Prostate gland (tissue), 2 donors: Measurements from ENCODE around the gene PHKB. TPM values are rescaled to one million over a fixed set of nuclear protein-coding genes. Genes with fewer than 3 reads are reported as not detected.

Source experiments
- DNase-seq: peaks from one replicate; pipeline ENCODE4 v3.0.0-alpha.2; 2019; ENCODE audit warnings: low spot score
- H3K27ac ChIP-seq, 2 donors: fragments of 200-600 bp; sonication (generic); 2 replicates each; pipeline ENCODE4 v1.5.1; 2017 to 2019
- H3K27me3 ChIP-seq: fragments of 200-600 bp; sonication (generic); replicated peaks from 2 replicates; pipeline ENCODE4 v1.5.1; 2019; ENCODE audit not compliant: insufficient read depth
- H3K36me3 ChIP-seq, 2 donors: fragments of 200-600 bp; sonication (generic); 1 replicate in 1 of 2; 2 replicates in 1 of 2; pipeline versions ENCODE4 v1.5.1 to v1.8.1; 2017 to 2019
- H3K4me1 ChIP-seq: fragments of 200-600 bp; sonication (generic); replicated peaks from 2 replicates; pipeline ENCODE4 v1.5.1; 2019
- H3K4me3 ChIP-seq, 2 donors: fragments of 200-600 bp; sonication (generic); 2 replicates each; pipeline ENCODE4 v1.5.1; 2017 to 2019
- H3K9me3 ChIP-seq: fragments of 200-600 bp; sonication (generic); 2 replicates; pipeline ENCODE4 v1.5.1; 2017
- CTCF ChIP-seq, 4 experiments: fragments of 200-600 bp in 2 of 4; fragments of 450-650 bp in 2 of 4; sonication (generic) in 2 of 4; IDR thresholded peaks; 1 replicate in 3 of 4; 2 replicates in 1 of 4; pipeline ENCODE4 v1.5.1; 2016 to 2019; ENCODE audit warnings: antibody characterized with exemption in 4 of 4, mild to moderate bottlenecking in 2 of 4, moderate library complexity in 2 of 4
- POLR2A ChIP-seq: fragments of 450-650 bp; IDR thresholded peaks from one replicate; pipeline ENCODE4 v1.6.1; 2016; ENCODE audit warnings: antibody characterized with exemption, mild to moderate bottlenecking
- POLR2AphosphoS5 ChIP-seq: sonication (generic); formaldehyde crosslinking; IDR thresholded peaks from one replicate; pipeline ENCODE4 v1.6.1; 2017; ENCODE audit warnings: antibody characterized with exemption
- WGBS: methylation state at CpG from one replicate; pipeline ENCODE4 v1.1.5; 2018; 5-methylcytosine and 5-hydroxymethylcytosine counted together
- intact Hi-C: fragments of 100-400 bp; cut with DNase I; formaldehyde crosslinking; loops from one replicate; pipeline ENCODE4 v1.14.2; 2022
- total RNA-seq, 2 donors: library from RNA; depleted of rRNA; stranded (reverse); fragments of >200 nt; gene quantifications; one replicate each; pipeline ENCODE4 v1.1.0, GENCODE V29; 2016

PHKB gene
- total RNA-seq, 2 donors from 2014 or later: 70.1 to 93.7 TPM

DNA sequence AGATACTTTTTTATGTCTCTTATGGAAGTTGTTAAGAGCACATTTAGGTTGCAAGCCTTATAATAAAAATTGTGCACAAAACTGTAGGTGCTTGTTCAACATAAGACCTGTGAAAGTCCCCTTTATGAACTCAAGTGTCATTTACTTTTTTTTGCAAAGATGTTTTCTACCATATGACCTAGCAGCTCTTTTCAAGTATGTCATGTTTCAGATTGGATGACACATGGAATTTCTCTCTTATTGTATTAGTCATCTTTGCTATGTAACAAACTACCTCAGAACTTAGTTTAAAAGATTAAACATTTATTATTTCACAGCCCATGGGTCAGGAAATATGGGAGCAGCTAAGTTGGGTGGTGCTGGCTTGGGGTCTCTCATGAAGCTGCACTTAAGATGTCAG is 57.9 kb downstream of the PHKB start:
- no peaks in the 10 kb centered on the region for H3K36me3 ChIP-seq
- DNase-seq: no peak
- no peaks in the 10 kb centered on the region for H3K27me3 ChIP-seq
- no peak overlapping the region for H3K4me3 ChIP-seq
- H3K9me3 ChIP-seq: no peaks in the 10 kb centered on the region
- TF ChIP-seq CTCF (IDR thresholded peaks at IDR 0.05) (no peak), POLR2AphosphoS5 (no peak), POLR2A (no peak)
- no peak overlapping the region for H3K27ac ChIP-seq
- intact Hi-C loops: no loop called here
- H3K4me1 ChIP-seq: no peaks in the 10 kb centered on the region

DNA sequence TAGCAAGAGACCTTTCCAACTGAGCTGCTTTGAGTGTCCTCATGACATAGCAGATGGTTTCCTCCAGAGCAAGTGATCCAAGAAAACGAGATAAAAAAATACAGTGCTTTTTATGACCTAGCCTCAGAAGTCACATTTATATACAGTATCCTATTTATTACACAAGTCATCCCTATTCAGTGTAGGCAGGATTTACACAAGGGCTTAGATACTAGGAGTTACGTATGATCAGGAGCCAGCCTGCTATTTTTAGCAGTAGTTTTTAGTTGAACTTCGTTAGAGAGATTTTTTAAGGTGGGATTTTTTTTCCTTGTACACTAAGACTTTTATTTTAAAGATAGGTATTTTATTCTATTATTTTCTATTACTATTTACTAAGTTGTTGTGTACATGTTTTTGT is 58.4 kb downstream of the PHKB start:
- DNase-seq: no peak
- TF ChIP-seq POLR2AphosphoS5 (no peak), CTCF (IDR thresholded peaks at IDR 0.05) (no peak), POLR2A (no peak)
- Histone ChIP-seq H3K4me3 (no peak overlapping the region), H3K9me3 (no peaks in the 10 kb centered on the region), H3K27me3 (no peaks in the 10 kb centered on the region), H3K36me3 (no peaks in the 10 kb centered on the region), H3K27ac (no peak overlapping the region), H3K4me1 (no peaks in the 10 kb centered on the region)
- intact Hi-C loops: no loop called here
- WGBS: 46% methylated on average over 3 of the region's 3 CpGs

DNA sequence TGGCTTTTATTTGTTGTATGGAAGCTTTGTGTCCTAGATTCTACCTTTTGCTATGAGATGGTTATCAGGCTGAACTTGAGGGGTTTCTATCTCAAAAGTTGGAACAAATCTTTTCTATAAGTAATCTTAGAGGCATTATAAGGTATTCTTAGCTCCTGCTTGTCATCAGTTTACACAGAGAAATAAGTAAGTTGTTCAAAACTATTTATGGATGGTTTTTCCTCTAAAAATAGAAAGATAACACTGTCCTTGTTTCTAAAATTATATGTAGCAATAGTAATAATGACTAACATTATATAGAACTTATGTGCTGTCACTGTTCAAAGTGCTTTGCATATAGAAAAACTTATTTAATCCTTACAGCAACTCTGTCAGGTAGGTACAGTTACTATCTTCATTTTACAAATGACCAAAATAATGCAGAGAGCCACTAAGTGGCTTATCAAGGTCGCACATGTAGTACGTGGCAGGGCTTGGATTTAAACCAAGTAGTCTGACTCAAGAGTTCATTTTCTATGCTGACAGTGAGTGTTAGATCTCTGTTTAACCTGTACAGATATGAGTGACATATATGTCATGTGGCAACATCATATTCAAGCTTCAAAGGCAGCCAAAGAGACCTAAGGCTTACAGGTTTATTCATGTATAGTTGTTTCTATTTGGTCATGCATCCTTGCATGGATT is 59.0 kb downstream of the PHKB start:
- no peaks in the 10 kb centered on the region for H3K36me3 ChIP-seq
- no peaks in the 10 kb centered on the region for H3K9me3 ChIP-seq
- 80% methylated on average over 2 of the region's 2 CpGs for WGBS
- no peak for TF ChIP-seq CTCF (IDR thresholded peaks at IDR 0.05)
- TF ChIP-seq POLR2A: no peak
- TF ChIP-seq POLR2AphosphoS5: no peak
- H3K27me3 ChIP-seq: no peaks in the 10 kb centered on the region
- intact Hi-C loops: no loop called here
- no peaks in the 10 kb centered on the region for H3K4me1 ChIP-seq
- H3K4me3 ChIP-seq: no peak overlapping the region
- H3K27ac ChIP-seq: no peak overlapping the region
- DNase-seq: no peak

GRCh38 chr16:47523342-47524006 is 62.3 kb downstream of the PHKB start:
- no peaks in the 10 kb centered on the region for H3K36me3 ChIP-seq
- DNase-seq: no peak
- no peaks in the 10 kb centered on the region for H3K4me1 ChIP-seq
- H3K9me3 ChIP-seq: no peaks in the 10 kb centered on the region
- no peak overlapping the region for H3K4me3 ChIP-seq
- no peak for TF ChIP-seq CTCF (IDR thresholded peaks at IDR 0.05)
- no peak for TF ChIP-seq POLR2A
- no peak for TF ChIP-seq POLR2AphosphoS5
- intact Hi-C loops: no loop called here
- no peak overlapping the region for H3K27ac ChIP-seq
- no peaks in the 10 kb centered on the region for H3K27me3 ChIP-seq
- WGBS: 77% methylated on average over 2 of the region's 2 CpGs

- H3K9me3 ChIP-seq: no peaks in the 10 kb centered on the region
- no peaks in the 10 kb centered on the region for H3K4me1 ChIP-seq
- 43% methylated on average over 5 of the region's 5 CpGs for WGBS
- H3K27ac ChIP-seq: no peak overlapping the region
- intact Hi-C loops: no loop called here
- no peak for DNase-seq
- no peaks in the 10 kb centered on the region for H3K36me3 ChIP-seq
- TF ChIP-seq CTCF (IDR thresholded peaks at IDR 0.05) (no peak), POLR2A (no peak), POLR2AphosphoS5 (no peak)
- no peaks in the 10 kb centered on the region for H3K27me3 ChIP-seq
- no peak overlapping the region for H3K4me3 ChIP-seq
Observed at GRCh38 chr16:47524007-47524405, 62.9 kb downstream of the PHKB start.
